HFF-Myc (cell line): ENCODE data around the gene SLC19A2.

ENCODE experiments used
- DNase-seq: peaks from one replicate; pipeline ENCODE4 v3.0.0-alpha.2; 2011; ENCODE audit warnings: low read depth; ENCODE audit errors: extremely low read depth
- H3K4me3 ChIP-seq: replicated peaks from 2 replicates; pipeline ENCODE4 v1.5.1; 2011; ENCODE audit warnings: low read depth, mild to moderate bottlenecking, control low read depth, low read length
- TF ChIP-seq, protein P1 (sequence below): IDR thresholded peaks from 2 replicates; pipeline ENCODE4 v1.5.1; 2012; ENCODE audit warnings: mild to moderate bottlenecking, low read depth, low read length, control low read depth; ENCODE audit errors: missing control alignments

Gene SLC19A2

DNA sequence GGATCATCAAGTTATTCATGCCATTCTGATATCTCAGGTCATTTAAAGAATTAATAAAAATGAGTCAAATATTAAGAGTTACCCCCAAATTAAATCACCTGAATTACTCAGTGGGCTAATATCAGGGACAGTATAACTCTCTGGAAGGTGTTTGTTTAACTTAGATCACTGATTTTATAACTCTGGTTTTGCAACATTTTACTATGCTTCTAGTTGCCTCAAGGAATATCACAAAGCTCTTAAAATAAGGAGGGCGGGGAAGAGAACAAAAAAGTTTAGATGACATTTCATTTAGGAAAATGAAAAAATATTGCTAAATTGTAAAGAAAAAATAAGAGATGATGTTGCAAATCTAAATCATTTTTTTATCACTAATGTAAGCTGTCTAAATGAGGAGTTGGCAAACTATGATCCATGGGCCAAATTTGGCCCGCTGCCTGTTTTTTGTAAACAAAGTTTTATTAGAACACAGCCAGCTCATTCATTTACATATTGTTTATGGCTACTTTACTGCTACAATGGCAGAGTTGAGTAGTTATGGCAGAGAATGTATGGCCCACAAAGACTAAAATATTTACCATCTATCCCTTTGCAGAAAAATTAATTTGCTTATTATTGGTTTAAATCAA lies 31.9 kb upstream of the SLC19A2 start:
- H3K4me3 ChIP-seq: no peak overlapping the region
- no peak for DNase-seq
- TF ChIP-seq, protein P1, sequence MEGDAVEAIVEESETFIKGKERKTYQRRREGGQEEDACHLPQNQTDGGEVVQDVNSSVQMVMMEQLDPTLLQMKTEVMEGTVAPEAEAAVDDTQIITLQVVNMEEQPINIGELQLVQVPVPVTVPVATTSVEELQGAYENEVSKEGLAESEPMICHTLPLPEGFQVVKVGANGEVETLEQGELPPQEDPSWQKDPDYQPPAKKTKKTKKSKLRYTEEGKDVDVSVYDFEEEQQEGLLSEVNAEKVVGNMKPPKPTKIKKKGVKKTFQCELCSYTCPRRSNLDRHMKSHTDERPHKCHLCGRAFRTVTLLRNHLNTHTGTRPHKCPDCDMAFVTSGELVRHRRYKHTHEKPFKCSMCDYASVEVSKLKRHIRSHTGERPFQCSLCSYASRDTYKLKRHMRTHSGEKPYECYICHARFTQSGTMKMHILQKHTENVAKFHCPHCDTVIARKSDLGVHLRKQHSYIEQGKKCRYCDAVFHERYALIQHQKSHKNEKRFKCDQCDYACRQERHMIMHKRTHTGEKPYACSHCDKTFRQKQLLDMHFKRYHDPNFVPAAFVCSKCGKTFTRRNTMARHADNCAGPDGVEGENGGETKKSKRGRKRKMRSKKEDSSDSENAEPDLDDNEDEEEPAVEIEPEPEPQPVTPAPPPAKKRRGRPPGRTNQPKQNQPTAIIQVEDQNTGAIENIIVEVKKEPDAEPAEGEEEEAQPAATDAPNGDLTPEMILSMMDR: no peak

DNA sequence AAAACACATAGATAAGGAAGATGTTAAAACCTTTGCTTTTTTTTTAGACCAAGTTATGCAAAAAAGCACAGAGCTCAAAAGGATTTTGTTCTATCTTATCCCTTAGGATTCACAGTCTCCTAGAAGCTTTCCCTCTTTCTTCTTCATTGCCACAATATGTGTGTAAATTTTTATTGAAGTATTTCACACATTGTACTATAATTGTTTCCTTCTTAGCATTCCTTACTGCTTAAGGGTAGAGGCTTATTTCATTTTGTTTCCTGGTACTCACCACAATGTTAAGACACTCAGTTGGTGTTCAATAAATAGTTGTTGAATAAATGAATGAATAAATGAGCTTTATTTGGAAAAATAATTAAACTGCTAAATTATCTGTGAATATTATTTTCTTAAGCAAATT lies 29.9 kb upstream of the SLC19A2 start:
- TF ChIP-seq, protein P1: no peak
- DNase-seq: no peak
- H3K4me3 ChIP-seq: no peak overlapping the region

DNA sequence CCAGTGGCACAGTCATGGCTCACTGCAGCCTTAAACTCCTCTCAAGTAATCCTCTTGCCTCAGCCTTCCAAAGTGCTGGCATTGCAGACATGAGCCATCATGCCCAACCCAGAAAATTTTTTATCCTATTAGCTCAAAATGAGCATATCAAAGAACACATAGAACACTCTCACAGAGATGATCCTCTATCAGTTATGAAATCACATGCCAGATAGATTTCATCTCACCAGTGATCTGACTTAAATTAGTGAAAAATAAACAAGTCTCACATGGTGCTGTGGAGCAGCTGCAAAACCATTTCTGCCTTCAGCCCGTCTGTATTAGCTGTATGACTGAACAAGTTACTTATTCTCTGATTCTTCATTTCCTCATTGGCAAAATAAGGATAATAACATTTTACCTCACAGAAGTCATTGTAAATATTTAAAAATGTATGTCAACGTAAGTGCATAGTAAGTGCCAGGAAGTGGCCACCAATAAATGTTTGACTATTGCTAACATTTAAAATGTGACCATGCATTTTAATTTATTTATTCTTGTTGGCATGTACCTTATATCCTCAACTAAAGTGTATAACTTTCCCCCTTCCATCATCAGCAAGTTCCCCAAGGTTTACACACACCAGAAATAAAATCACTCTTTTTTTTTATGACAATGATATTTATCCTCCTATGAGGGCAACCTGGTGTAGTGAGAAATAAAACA lies 29.0 kb upstream of the SLC19A2 start:
- no peak for DNase-seq
- TF ChIP-seq, protein P1: no peak

DNA sequence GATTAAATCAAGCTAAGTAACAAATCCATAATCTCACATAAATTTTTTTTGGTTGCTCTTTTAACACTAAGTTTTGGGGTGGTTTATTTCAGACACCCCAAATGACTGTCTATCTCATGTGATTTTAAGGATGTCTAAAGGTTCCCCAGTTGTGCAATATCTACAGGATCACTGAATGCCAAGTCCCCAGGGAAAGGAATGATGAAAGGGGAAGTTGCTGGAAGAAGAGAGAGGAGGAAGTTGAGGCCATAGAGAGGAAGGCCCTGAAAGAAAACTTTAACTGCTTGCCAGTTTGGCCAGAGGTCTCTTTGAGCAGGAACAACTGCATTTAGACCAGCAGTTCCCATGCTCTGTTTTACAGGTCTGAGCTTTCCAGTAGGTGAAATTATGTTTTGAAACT lies 27.5 kb upstream of the SLC19A2 start:
- no peak overlapping the region for H3K4me3 ChIP-seq
- no peak for DNase-seq
- TF ChIP-seq, protein P1: no peak

More for the DNA sequence above, 29.0 kb upstream of the SLC19A2 start:
- H3K4me3 ChIP-seq: no peak overlapping the region

DNA sequence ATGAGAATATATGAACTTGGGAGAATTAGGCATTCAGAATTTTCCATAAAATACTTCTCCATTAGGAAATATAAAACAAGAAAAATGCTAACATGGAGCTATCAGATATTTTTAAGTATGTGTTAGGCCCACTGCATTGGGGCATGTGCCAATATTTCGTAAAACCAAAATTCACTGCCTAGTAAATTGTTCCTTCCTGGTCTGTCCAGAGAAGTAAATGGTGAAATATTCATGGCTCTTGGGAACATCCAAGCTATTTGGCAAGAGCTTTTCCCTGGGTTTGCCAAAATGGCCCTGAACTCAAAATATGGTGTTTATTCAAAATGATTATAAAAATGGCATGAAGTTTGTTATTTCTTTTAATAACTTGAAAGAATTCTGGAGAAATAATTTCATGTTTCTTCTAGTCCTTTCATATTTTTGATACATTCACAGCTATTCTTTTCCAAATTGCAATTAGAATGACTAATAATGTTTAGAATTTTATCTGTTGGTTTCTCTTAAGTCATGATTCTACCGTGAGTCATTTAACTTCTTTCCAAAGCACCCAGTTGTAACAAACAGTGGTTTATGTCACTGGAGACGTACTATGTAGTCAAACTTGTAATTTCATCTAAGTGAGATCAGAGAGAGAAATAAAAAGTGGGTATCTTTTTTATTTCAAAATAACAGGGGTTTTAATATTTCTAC lies 25.7 kb upstream of the SLC19A2 start:
- DNase-seq: no peak

DNA sequence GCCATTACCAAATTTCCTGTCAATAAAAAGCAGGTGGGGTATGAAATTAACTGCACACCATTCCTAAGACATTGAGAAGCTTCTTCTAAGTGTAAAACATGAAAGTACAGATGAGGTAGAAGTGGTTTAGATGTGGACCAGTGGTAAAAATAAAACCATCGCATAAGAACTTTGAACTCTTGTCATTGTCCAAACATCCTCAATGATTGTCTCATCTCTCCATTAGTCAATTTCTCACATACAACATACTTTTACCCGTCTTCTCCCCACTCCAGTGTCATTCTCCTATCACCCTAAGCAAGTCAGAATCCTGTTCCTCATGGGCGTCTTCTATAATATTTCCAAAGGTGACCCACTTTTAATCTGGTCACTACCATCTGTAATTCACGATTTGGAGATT lies 24.3 kb upstream of the SLC19A2 start:
- no peak overlapping the region for H3K4me3 ChIP-seq
- TF ChIP-seq, protein P1: no peak
- DNase-seq: no peak

More for the DNA sequence above, 25.7 kb upstream of the SLC19A2 start:
- H3K4me3 ChIP-seq: no peak overlapping the region
- TF ChIP-seq, protein P1: no peak
